GM12864 (cell line): Measurements from ENCODE around the gene SLC36A1.

Source experiments
- DNase-seq: peaks from one replicate; pipeline ENCODE4 v3.0.0-alpha.2; 2011; ENCODE audit warnings: low read depth
- H3K4me3 ChIP-seq: 2 replicates; pipeline ENCODE4 v1.5.1; 2011; ENCODE audit warnings: mild to moderate bottlenecking, low read depth, low read length, control low read depth
- TF ChIP-seq, protein P1 (sequence below): IDR thresholded peaks from 2 replicates; pipeline ENCODE4 v1.5.1; 2011; ENCODE audit warnings: low read depth, mild to moderate bottlenecking, moderate library complexity, low read length, control low read depth, inconsistent platforms; ENCODE audit errors: missing control alignments

SLC36A1 gene

GRCh38 chr5:151461312-151461711 lies 13.9 kb downstream of the SLC36A1 start:
- peak; percentile 40 for DNase-seq
- TF ChIP-seq, protein P1, sequence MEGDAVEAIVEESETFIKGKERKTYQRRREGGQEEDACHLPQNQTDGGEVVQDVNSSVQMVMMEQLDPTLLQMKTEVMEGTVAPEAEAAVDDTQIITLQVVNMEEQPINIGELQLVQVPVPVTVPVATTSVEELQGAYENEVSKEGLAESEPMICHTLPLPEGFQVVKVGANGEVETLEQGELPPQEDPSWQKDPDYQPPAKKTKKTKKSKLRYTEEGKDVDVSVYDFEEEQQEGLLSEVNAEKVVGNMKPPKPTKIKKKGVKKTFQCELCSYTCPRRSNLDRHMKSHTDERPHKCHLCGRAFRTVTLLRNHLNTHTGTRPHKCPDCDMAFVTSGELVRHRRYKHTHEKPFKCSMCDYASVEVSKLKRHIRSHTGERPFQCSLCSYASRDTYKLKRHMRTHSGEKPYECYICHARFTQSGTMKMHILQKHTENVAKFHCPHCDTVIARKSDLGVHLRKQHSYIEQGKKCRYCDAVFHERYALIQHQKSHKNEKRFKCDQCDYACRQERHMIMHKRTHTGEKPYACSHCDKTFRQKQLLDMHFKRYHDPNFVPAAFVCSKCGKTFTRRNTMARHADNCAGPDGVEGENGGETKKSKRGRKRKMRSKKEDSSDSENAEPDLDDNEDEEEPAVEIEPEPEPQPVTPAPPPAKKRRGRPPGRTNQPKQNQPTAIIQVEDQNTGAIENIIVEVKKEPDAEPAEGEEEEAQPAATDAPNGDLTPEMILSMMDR, result no peak
- H3K4me3 ChIP-seq, result no peak overlapping the region

DNA sequence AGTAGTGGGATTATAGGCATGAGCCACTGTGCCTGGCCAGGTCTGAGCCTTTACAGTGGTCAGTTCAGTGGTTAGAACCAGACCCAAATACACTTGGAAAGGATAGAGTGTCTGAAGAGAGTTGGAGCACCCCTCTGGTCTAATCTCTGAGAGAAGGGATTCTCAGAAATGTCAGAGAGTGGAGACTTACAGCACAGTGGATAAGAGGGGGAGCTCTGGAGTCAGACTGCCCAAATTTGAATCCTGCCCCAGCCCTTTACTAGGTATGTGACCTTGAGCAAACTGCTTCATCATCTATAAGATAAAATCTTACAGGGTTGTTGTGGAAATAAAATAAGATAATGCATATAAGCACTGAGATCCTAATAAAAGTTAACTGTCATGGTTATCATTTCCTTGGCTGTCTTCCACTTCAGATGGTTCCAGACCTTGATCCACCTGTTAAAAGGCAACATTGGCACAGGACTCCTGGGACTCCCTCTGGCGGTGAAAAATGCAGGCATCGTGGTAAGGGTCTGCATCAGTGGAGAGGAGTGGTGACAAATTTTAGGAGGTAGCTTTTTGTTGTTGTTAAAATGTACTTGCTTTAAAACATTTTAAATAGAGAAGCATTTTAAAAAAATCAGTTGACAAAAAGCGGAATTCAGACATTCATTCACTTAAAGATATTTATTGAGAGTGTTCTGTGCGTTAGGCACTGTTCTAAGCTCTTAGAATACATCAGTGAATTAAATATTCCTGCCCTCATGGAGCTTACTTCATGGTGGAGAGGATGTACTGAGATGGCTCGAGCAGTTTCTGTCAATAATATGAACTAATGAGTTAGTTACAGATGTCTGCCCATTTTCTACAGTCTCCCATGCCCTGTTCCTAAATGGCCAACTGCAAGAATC lies 16.0 kb downstream of the SLC36A1 start:
- no peak overlapping the region for H3K4me3 ChIP-seq
- DNase-seq, result no peak
- TF ChIP-seq, protein P1, result no peak

- TF ChIP-seq, protein P1, result no peak
- DNase-seq, result no peak
These were observed 16.7 kb downstream of the SLC36A1 start for GRCh38 chr5:151464101-151464500.

GRCh38 chr5:151465476-151465875 lies 18.1 kb downstream of the SLC36A1 start:
- TF ChIP-seq, protein P1, result no peak
- no peak for DNase-seq
- no peak overlapping the region for H3K4me3 ChIP-seq

More at GRCh38 chr5:151464101-151464500, 16.7 kb downstream of the SLC36A1 start:
- no peak overlapping the region for H3K4me3 ChIP-seq

DNA sequence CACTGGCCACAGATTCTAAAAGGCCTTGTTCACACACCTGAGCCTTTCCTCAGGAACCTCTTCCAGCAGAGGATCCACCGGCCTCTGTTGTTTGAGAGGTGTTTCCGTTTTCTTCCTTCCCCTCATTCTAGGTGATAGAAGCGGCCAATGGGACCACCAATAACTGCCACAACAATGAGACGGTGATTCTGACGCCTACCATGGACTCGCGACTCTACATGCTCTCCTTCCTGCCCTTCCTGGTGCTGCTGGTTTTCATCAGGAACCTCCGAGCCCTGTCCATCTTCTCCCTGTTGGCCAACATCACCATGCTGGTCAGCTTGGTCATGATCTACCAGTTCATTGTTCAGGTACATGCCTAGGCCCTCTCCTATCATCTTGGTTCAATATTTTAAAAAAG lies 20.2 kb downstream of the SLC36A1 start:
- DNase-seq, result no peak
- TF ChIP-seq, protein P1, result no peak
- H3K4me3 ChIP-seq, result no peak overlapping the region

GRCh38 chr5:151469386-151469785 lies 22.0 kb downstream of the SLC36A1 start:
- DNase-seq, result no peak
- TF ChIP-seq, protein P1, result no peak
- no peak overlapping the region for H3K4me3 ChIP-seq

DNA sequence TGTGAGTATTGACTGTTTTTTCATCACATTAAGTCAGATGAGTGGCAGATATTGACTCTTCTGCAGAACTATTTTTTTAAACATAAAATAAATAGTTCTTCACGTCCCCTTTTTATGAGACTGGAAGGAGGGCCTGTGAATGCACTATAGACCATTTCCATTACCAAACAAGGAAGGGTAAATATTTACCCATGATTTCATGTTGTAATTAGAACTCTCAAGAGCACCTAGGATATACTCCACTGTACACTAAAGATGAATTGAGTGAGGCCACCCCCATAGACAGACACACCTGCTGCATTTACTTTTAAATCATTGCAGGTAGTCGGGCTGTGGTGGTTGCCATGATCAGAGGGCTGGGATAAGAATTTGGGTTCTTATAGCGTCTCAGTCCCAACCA lies 22.6 kb downstream of the SLC36A1 start:
- H3K4me3 ChIP-seq, result no peak overlapping the region
- TF ChIP-seq, protein P1, result no peak
- DNase-seq, result no peak
